Measurements from ENCODE around the gene PHF2.
A peak's percentile ranks its signal among the peaks of the same experiment; 100 is the strongest.

The PHF2 gene

GRCh38 chr9:93630806-93631411, 54.5 kb downstream of the PHF2 start:
- no peak for DNase-seq (ENCODE audit: low spot score)
- ChIA-PET CTCF (interaction anchor here (0.6 kb wide), 1 partner anchor 177 kb away, joined by 3 read pairs; no protein-coding TSS in a partner anchor), POLR2A (ENCODE audit: low non-redundant PET) (no interaction called here)
- H3K27ac ChIP-seq = peak overlapping the region; percentile 4; the same call in 1 of the 2 replicates
- TF ChIP-seq CTCF (conservative IDR thresholded peaks at IDR 0.05; ENCODE audit: low read depth) = no peak

- DNase-seq (ENCODE audit: low spot score) = no peak
- CTCF ChIA-PET = no interaction called here
- POLR2A ChIA-PET (ENCODE audit: low non-redundant PET) = no interaction called here
- H3K27ac ChIP-seq = no peak overlapping the region
- no peak for TF ChIP-seq CTCF (conservative IDR thresholded peaks at IDR 0.05; ENCODE audit: low read depth)
Measured at GRCh38 chr9:93633492-93634221, 57.3 kb downstream of the PHF2 start.

GRCh38 chr9:93634311-93635185, 58.2 kb downstream of the PHF2 start:
- POLR2A ChIA-PET (ENCODE audit: low non-redundant PET) = no interaction called here
- H3K27ac ChIP-seq = no peak overlapping the region
- TF ChIP-seq CTCF (conservative IDR thresholded peaks at IDR 0.05; ENCODE audit: low read depth) = no peak
- no peak for DNase-seq (ENCODE audit: low spot score)
- CTCF ChIA-PET = no interaction called here

GRCh38 chr9:93635186-93636107, 59.1 kb downstream of the PHF2 start:
- TF ChIP-seq CTCF (conservative IDR thresholded peaks at IDR 0.05; ENCODE audit: low read depth) = no peak
- ChIA-PET POLR2A (ENCODE audit: low non-redundant PET) (no interaction called here), CTCF (no interaction called here)
- H3K27ac ChIP-seq = no peak overlapping the region
- DNase-seq (ENCODE audit: low spot score) = no peak

GRCh38 chr9:93636172-93636661, 59.8 kb downstream of the PHF2 start:
- ChIA-PET CTCF (no interaction called here), POLR2A (ENCODE audit: low non-redundant PET) (no interaction called here)
- DNase-seq (ENCODE audit: low spot score) = no peak
- TF ChIP-seq CTCF (conservative IDR thresholded peaks at IDR 0.05; ENCODE audit: low read depth) = no peak
- no peak overlapping the region for H3K27ac ChIP-seq

All from RWPE1 (cell line).